Loucy (cell line): ENCODE measurements around the gene GRP.

Experiments
- H2AFZ ChIP-seq: fragments of 200-600 bp; sonication (generic); 2 replicates; pipeline ENCODE4 v1.6.0; 2016; ENCODE audit warnings: antibody characterized with exemption, mild to moderate bottlenecking, low read length, moderate library complexity
- H3F3A ChIP-seq: fragments of 200-600 bp; 2 replicates; pipeline ENCODE4 v1.6.0; 2016; ENCODE audit warnings: antibody characterized with exemption, low read depth, mild to moderate bottlenecking
- H3K27me3 ChIP-seq: fragments of 200-600 bp; sonication (generic); 2 replicates; pipeline ENCODE4 v1.6.1; 2014; ENCODE audit warnings: low read length, mild to moderate bottlenecking; ENCODE audit not compliant: insufficient read depth, poor library complexity, severe bottlenecking
- H3K36me3 ChIP-seq: fragments of 200-600 bp; sonication (generic); 2 replicates; pipeline ENCODE4 v1.6.1; 2016; ENCODE audit warnings: low read length; ENCODE audit not compliant: insufficient read depth
- H3K4me1 ChIP-seq: fragments of 200-600 bp; sonication (generic); 2 replicates; pipeline ENCODE4 v1.5.1; 2014; ENCODE audit warnings: low read length, mild to moderate bottlenecking; ENCODE audit not compliant: insufficient read depth, poor library complexity, severe bottlenecking
- H3K4me2 ChIP-seq: fragments of 200-600 bp; sonication (generic); 2 replicates; pipeline ENCODE4 v1.6.0; 2014; ENCODE audit warnings: antibody characterized with exemption, low read length, low read depth, mild to moderate bottlenecking; ENCODE audit not compliant: poor library complexity, severe bottlenecking
- H3K4me3 ChIP-seq: fragments of 200-600 bp; sonication (generic); 2 replicates; pipeline ENCODE4 v1.5.1; 2014; ENCODE audit warnings: low read length, mild to moderate bottlenecking, mixed read lengths; ENCODE audit not compliant: poor library complexity, severe bottlenecking
- H3K79me2 ChIP-seq: fragments of 200-600 bp; sonication (generic); 2 replicates; pipeline ENCODE4 v1.6.1; 2014; ENCODE audit warnings: low read length; ENCODE audit not compliant: insufficient read depth
- H3K9ac ChIP-seq: fragments of 200-600 bp; sonication (generic); 2 replicates; pipeline ENCODE4 v1.6.0; 2014; ENCODE audit warnings: mild to moderate bottlenecking, low read depth, low read length, moderate library complexity; ENCODE audit not compliant: poor library complexity, severe bottlenecking
- H3K9me2 ChIP-seq: fragments of 200-600 bp; sonication (generic); replicated peaks from 2 replicates; pipeline ENCODE4 v1.6.1; 2016; ENCODE audit warnings: low read depth, low read length, mixed read lengths
- H3K9me3 ChIP-seq: fragments of 200-600 bp; sonication (generic); 2 replicates; pipeline ENCODE4 v1.6.1; 2014; ENCODE audit warnings: mild to moderate bottlenecking, antibody characterized with exemption, low read length, low read depth; ENCODE audit not compliant: insufficient read depth
- H4K20me1 ChIP-seq: fragments of 200-600 bp; sonication (generic); 2 replicates; pipeline ENCODE4 v1.6.0; 2014; ENCODE audit warnings: antibody characterized with exemption, low read length, mild to moderate bottlenecking; ENCODE audit not compliant: insufficient read depth, poor library complexity, severe bottlenecking
- EZH2phosphoT487 ChIP-seq: fragments of 200-600 bp; IDR thresholded peaks from 2 replicates; pipeline ENCODE4 v1.6.1; 2018; ENCODE audit warnings: antibody characterized with exemption, mild to moderate bottlenecking, moderate library complexity, borderline replicate concordance
- TF ChIP-seq, protein P1 (sequence below): fragments of 200-600 bp; sonication (generic); conservative IDR thresholded peaks from 2 replicates; pipeline ENCODE4 v1.5.1; 2014; ENCODE audit warnings: mild to moderate bottlenecking, antibody characterized with exemption, low read length

The GRP gene

GRCh38 chr18:59265246-59265973 lies 45.5 kb downstream of the GRP start:
- H4K20me1 ChIP-seq: no peaks in the 10 kb centered on the region
- no peaks in the 10 kb centered on the region for H3K27me3 ChIP-seq
- no peak overlapping the region for H3K4me2 ChIP-seq
- H3K36me3 ChIP-seq: no peaks in the 10 kb centered on the region
- H3F3A ChIP-seq: no peaks in the 10 kb centered on the region
- no peaks in the 10 kb centered on the region for H3K9me2 ChIP-seq
- no peak overlapping the region for H2AFZ ChIP-seq
- no peak for TF ChIP-seq EZH2phosphoT487
- TF ChIP-seq, protein P1, sequence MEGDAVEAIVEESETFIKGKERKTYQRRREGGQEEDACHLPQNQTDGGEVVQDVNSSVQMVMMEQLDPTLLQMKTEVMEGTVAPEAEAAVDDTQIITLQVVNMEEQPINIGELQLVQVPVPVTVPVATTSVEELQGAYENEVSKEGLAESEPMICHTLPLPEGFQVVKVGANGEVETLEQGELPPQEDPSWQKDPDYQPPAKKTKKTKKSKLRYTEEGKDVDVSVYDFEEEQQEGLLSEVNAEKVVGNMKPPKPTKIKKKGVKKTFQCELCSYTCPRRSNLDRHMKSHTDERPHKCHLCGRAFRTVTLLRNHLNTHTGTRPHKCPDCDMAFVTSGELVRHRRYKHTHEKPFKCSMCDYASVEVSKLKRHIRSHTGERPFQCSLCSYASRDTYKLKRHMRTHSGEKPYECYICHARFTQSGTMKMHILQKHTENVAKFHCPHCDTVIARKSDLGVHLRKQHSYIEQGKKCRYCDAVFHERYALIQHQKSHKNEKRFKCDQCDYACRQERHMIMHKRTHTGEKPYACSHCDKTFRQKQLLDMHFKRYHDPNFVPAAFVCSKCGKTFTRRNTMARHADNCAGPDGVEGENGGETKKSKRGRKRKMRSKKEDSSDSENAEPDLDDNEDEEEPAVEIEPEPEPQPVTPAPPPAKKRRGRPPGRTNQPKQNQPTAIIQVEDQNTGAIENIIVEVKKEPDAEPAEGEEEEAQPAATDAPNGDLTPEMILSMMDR: no peak
- H3K4me3 ChIP-seq: no peak overlapping the region
- H3K4me1 ChIP-seq: no peaks in the 10 kb centered on the region
- no peaks in the 10 kb centered on the region for H3K79me2 ChIP-seq
- H3K9ac ChIP-seq: no peak overlapping the region
- no peaks in the 10 kb centered on the region for H3K9me3 ChIP-seq

GRCh38 chr18:59265974-59266369 lies 46.0 kb downstream of the GRP start:
- H3K4me1 ChIP-seq: no peaks in the 10 kb centered on the region
- no peak overlapping the region for H3K4me3 ChIP-seq
- no peaks in the 10 kb centered on the region for H3K79me2 ChIP-seq
- no peaks in the 10 kb centered on the region for H3F3A ChIP-seq
- H2AFZ ChIP-seq: no peak overlapping the region
- H3K4me2 ChIP-seq: no peak overlapping the region
- H4K20me1 ChIP-seq: no peaks in the 10 kb centered on the region
- TF ChIP-seq, protein P1: no peak
- no peak for TF ChIP-seq EZH2phosphoT487
- no peaks in the 10 kb centered on the region for H3K9me2 ChIP-seq
- H3K9me3 ChIP-seq: no peaks in the 10 kb centered on the region
- H3K27me3 ChIP-seq: no peaks in the 10 kb centered on the region
- H3K9ac ChIP-seq: no peak overlapping the region
- H3K36me3 ChIP-seq: no peaks in the 10 kb centered on the region

DNA sequence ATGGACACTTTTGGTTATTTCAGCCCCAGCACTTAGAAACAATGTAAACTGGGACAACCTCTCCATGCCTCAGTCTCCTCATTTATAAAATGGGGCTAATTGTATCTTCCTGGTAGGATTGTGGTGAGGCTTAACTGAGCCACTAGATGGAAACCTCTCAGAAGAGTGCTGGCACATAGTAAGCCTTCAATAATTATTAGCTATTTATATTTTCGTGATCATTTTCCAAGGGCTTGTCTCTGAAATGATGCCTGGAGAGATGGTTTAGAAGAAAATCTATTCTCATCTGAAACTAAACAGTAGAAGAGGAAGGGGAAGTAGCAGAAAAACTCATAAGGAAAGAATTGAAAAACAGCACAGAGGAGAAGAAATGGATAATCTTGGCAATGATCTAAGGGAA lies 46.5 kb downstream of the GRP start:
- no peaks in the 10 kb centered on the region for H3K9me3 ChIP-seq
- H3K36me3 ChIP-seq: no peaks in the 10 kb centered on the region
- H3K4me3 ChIP-seq: no peak overlapping the region
- no peaks in the 10 kb centered on the region for H3K27me3 ChIP-seq
- no peaks in the 10 kb centered on the region for H4K20me1 ChIP-seq
- no peaks in the 10 kb centered on the region for H3F3A ChIP-seq
- no peaks in the 10 kb centered on the region for H3K79me2 ChIP-seq
- H3K9me2 ChIP-seq: no peaks in the 10 kb centered on the region
- no peak overlapping the region for H3K4me2 ChIP-seq
- TF ChIP-seq, protein P1: no peak
- no peak for TF ChIP-seq EZH2phosphoT487
- no peak overlapping the region for H3K9ac ChIP-seq
- H2AFZ ChIP-seq: no peak overlapping the region
- H3K4me1 ChIP-seq: no peaks in the 10 kb centered on the region
